MM.1S (cell line): ENCODE measurements around the gene KRTAP19-1.

Source experiments
- EZH2phosphoT487 ChIP-seq: fragments of 300-600 bp; sonication (generic); IDR thresholded peaks from 2 replicates; pipeline ENCODE4 v1.6.1; 2018; ENCODE audit warnings: antibody characterized with exemption, low read length
- TF ChIP-seq, protein P1 (sequence below): fragments of 300-600 bp; sonication (generic); IDR thresholded peaks from 2 replicates; pipeline ENCODE4 v1.5.1; 2016; ENCODE audit warnings: antibody characterized with exemption, low read length, mixed read lengths

DNA sequence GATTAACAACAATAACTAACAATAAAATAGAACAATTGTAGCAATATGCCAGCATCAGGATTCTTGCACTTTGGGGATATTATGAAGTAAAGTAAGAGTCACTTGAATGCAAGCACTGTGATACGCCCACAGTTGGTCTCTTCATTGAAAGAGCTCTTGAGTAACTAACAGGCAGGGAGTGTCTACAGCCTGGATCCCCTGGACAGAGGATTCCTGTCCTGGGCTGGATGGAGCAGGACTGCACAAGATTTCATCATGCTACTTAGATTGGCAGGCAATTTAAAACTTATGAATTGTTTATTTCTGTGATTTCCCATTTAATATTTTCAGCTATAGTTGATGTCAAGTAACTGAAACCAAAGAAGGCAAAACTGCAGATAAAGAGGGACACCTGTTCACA lies 35.5 kb upstream of the KRTAP19-1 start:
- TF ChIP-seq, protein P1, sequence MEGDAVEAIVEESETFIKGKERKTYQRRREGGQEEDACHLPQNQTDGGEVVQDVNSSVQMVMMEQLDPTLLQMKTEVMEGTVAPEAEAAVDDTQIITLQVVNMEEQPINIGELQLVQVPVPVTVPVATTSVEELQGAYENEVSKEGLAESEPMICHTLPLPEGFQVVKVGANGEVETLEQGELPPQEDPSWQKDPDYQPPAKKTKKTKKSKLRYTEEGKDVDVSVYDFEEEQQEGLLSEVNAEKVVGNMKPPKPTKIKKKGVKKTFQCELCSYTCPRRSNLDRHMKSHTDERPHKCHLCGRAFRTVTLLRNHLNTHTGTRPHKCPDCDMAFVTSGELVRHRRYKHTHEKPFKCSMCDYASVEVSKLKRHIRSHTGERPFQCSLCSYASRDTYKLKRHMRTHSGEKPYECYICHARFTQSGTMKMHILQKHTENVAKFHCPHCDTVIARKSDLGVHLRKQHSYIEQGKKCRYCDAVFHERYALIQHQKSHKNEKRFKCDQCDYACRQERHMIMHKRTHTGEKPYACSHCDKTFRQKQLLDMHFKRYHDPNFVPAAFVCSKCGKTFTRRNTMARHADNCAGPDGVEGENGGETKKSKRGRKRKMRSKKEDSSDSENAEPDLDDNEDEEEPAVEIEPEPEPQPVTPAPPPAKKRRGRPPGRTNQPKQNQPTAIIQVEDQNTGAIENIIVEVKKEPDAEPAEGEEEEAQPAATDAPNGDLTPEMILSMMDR: no peak
- no peak for TF ChIP-seq EZH2phosphoT487
